Left cardiac atrium (tissue), 4 donors: ENCODE data around the gene PDPR. TPM values are rescaled to one million over a fixed set of nuclear protein-coding genes. Genes with fewer than 3 reads are reported as not detected.
"Not testable (repeated sequence)": the region's sequence is repeated elsewhere in the genome, so short reads cannot be mapped to it uniquely, and the experiment has no call there.

Experiments
- ATAC-seq, 2 donors: fragments of 200-7000 bp; cut with Tn5 transposase; one replicate each; pipeline ENCODE4 v1.9.1; 2020; ENCODE audit warnings: mild to moderate bottlenecking in 2 of 2, moderate library complexity in 2 of 2
- DNase-seq: peaks from one replicate; pipeline ENCODE4 v3.0.0-alpha.2; 2020
- intact Hi-C, 2 donors: fragments of 100-400 bp; cut with DNase I; formaldehyde crosslinking; loops; one replicate each; pipeline versions ENCODE4 v1.14.1 to v1.15.1; 2022 to 2023
- total RNA-seq, 2 donors: library from RNA; stranded (reverse); fragmentation: NEBNext Ultra II Directional; extraction: Animal tissue kit (Norgen Biotek cat#: 25700); gene quantifications; one replicate each; pipeline ENCODE4 v1.2.1, GENCODE V29; 2021
- donor health status: DM: no; HTN: yes; CAD: no.
- donor health status: DM: no; HTN: yes; CAD: no; lungs with severe emphysema.
- donor health status: DM: yes; HTN: yes; CAD: no.
- donor health status: Dilated cardiomyopathy.

Gene PDPR
- total RNA-seq, 2 donors from 2014 or later = 18.8 to 39.5 TPM

DNA sequence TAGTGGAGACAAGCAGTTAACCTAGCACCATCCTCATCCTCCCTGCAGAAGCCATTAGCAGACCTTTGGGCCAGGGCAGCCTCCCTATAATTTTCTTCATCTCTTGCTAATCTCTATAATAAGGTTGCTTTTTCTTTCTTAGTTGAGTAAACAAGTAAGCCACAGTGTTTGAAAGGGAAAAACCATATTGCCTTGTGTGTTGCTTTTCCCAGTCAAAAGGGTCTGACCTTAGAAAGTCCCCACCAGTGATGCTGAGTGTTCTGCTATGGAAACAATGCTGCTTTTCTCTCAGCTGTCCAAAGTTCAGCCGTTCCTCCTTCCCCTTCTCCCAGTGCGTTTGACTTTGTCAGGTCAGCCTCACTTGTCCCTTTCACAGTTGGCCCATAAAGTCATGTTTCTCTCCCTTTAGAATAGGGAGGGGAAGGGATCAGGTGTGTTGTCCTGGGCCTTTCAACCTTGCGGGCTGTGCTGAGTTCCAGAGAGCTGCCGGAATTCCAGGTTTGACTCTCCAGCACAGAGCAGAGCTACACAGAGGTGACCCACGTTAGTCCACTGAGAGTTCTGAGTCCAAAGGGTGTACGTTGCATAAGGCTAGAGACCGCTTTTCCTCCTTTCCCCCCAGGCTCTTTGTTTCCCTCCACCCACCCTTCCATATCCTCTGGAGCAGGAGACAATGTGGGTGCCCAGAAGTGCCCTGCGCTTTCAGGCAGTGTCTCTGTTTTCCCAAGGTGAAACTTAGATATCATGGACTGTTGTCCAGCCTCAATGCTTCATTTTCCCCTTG is 43.5 kb downstream of the PDPR start:
- ATAC-seq (no peak), DNase-seq (peak; percentile 10)
- intact Hi-C loops = no loop called here

DNA sequence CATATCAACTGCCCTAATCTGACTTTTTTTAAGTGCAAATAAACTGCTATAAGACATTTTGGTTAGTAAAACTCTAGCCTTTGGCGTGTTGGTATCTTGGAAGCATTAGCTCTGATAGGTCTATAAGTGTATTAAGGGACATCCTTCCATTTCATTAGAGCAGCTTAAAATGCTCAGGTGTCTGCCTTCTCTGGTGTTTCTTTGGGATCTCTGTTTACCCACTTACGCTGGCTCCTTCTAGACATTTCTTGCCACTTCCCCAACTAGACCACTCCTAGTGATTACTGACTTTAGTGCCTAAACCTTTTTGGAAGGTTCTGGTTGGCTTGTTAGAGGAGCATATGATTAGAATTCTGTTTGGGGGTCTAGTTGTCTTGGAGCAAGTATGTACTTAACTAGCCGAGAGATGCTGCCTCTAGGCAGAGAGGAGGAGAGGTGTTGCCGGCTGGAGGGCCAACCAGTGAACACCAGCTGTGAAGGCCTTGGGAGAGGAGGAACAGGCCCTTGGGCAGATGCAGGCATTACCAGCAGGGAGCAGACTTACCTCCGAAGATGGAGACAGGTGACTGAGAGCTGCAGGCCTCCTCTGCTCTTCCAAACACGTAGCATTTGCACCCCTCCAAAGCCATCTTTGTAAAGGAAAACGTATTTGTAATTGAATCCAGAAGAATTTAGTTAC is 44.3 kb downstream of the PDPR start:
- intact Hi-C loops = no loop called here
- DNase-seq (peak; percentile 12), ATAC-seq (no peak)

DNA sequence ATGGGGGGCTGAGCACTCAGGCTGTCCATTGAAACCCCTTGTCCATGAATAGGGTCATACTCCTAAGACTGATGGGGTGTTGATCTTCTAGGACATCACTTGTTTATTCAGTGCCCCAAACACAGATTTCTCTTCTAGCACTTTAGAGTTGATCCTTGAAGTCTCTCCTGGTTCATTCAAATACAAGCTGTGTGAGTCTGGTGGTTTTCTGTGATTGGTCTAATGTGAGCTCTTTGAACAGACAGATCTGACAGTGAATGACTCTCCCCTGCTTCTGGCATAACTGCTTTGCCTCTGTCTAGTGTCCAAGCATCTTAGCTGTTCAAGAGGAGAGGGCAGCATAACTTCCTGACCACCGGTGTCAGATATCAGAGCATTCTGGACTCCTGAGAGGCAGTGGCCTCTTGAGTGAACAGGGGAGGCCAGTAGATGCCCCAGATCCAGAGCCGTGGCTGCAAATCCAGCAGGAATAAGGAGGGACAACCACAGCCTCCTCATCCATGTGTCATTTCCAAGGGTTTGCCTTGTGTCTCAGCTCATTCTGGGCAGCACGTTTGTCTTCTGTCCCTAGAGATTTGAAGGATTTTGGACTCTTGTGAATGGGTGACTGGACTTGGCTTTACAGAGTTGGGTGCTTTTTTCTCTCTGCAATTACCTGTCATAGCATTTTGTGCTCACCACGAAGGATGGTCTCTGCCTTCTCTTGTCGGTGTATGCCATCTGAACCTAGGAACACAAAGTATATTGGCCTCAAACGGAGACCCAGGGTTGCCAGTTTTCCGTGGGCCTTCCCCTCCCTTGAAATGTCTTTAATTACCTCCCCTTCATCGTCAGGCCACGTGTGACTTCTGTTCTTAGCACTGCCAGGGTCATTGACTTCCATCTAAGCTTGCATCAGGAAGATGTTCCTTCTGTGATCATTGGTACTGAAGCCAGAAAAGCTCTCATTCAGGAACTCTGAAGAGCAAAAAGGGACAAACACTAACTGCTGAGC is 45.5 kb downstream of the PDPR start:
- DNase-seq (peak; percentile 13), ATAC-seq (no peak)
- intact Hi-C loops = no loop called here

DNA sequence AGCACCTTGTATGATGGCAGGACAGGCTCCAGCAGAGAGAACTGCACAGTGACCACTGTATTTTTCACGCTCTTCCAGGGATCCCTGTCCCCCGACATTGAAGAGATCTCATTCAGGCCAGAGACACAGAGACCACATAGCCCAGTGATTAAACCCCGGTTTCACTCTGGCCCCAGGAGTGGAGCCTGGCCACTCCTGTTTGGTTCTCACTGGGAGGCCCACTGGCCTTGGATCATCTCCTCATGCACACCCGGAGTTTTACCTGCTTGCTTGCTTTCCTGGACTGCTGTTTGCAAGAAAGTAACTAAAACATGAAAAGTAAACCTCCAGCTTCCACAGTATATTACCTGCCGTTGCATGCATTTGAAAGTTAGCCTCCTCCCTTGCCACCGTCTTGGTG is 46.3 kb downstream of the PDPR start:
- DNase-seq (peak; percentile 14), ATAC-seq (no peak)
- intact Hi-C loops = no loop called here

DNA sequence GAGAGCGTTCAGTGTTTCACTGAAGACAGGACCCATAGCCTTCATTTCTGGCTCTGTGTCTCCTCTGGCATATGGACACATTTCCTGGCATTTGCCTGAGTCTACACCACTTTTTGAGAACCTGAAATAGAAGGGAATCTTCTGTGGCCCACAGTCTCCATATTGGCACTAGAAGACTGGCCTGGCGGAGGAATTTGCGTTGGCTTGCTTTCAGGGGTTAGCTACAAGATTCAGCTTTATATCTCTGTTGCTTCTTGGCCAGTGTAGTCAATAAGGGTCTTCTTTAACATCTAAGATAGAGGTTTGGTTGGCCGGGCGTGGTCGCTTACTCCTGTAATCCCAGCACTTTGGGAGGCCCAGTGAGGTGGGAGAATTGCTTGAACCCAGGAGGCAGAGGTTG is 46.7 kb downstream of the PDPR start:
- DNase-seq (peak; percentile 25), ATAC-seq (no peak)
- intact Hi-C loops = no loop called here

DNA sequence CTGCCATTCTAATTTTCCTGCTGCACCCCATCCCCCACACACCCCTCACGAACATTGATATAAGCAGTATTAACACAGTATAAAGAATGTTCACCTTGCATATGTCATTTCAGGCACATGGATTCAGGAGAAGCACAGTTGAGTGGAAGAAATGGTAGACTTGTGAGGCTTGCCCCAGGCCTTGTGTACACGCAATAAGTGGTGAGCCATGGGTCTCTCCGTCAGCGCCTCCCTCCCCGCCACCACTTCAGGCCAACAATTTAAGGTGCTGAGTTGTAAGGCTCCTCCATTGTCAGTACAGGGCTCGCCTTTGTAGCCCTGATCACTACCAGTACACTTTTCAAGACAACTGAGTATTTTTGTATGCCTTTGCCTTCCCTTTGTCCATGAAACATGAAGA is 47.2 kb downstream of the PDPR start:
- ATAC-seq (no peak), DNase-seq (peak; percentile 15)
- intact Hi-C loops = no loop called here

DNA sequence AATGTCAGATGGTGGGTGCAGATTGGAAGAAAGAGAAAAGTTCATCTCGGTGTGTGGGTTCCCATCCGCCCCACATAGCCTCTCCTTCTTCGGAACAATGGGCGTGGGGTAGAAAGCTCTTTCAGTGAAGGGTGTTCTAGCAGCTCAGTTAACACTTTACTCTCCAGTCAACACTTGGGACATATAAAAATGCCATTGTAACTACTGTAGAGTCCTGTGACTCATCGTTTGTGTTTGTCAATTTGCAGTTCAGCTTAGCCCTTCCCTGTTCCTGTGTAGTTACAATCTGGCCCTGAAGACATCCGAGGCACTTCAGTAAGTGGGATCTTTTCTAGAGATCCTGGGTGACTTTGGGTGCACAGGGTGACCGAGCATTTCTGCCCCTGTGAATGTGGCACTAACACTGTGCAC is 47.9 kb downstream of the PDPR start:
- peak; percentile 10 for DNase-seq
- intact Hi-C loops = no loop called here

DNA sequence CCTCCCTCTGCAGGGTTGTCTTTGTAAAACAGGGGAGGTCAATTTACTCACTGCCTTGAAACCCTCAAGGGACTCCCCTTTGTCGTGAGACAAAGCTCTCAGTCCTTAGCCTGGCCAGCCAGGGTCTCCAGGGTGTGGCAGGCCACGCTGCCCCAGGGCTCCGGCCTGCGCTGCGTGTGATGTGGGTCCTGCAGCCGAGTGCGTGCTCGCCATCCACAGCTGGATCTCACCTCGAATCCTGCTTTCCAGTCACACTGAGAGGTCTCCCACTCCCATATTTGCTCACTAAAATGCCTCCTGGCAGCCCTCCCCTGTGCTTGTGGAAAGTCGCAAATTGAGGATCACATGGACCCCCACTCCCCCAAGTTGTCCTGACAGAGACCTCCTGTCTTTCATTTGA is 49.5 kb downstream of the PDPR start:
- ATAC-seq (no peak), DNase-seq (peak; percentile 27)
- intact Hi-C loops = no loop called here

More for the DNA sequence above, 47.9 kb downstream of the PDPR start:
- ATAC-seq = no peak

DNA sequence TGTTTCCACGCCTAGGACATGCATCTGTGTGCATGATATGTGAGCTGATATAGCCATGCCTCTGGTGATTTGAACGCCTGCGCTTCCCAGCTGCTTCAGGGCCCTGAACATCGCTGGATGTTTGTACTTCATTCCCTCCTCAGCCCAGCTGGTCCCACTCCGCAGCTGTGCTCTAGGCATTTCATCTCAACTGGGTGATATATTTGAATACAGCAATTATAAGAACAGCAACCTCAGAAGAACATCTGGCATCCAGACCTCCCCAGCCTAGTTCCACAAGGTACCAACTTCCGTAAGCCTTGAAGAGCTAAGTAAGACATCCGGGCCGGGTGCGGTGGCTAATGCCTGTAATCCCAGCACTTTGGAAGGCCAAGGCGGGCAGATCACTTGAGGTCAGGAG is 52.6 kb downstream of the PDPR start:
- intact Hi-C loops, DNase-seq, ATAC-seq: not testable (repeated sequence)

DNA sequence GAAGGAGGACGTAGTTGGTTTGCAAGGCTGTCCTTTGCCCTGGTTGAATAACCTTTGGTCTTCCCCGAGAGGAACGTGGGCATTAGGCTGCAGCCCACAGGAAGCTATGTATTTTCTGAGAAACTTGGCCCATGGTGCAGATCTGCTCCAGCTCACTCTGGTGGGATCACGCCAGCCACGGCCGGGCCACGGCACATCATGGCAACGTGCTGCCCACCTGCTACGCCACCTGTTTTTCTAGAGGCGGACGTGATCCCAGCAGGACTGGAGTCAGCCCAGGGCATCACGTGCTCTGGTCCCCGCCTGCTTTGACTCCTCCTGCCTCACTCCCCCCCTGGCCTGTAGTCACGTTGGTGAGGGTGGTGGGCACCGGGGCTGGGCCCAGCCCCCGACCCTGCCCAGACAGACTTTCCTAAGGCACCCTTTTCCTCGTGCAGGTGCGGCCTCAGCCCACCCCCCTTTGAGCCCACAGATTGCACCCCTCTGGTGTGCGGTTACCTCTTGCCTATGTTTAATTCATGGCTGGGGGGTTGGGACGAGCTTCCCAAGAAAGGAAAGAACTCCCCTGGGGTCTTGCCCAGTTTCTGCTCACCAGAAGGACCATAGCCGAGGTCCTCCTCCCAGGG is 59.2 kb downstream of the PDPR start, which contains the start of gene CLEC18C:
CLEC18C (plus strand) TSS at position 576 of the 626 bp plus-strand sequence. CDS start 492 bp downstream, outside the sequence.
- intact Hi-C loops, ATAC-seq: not testable (repeated sequence)
- DNase-seq = peak; percentile 6

DNA sequence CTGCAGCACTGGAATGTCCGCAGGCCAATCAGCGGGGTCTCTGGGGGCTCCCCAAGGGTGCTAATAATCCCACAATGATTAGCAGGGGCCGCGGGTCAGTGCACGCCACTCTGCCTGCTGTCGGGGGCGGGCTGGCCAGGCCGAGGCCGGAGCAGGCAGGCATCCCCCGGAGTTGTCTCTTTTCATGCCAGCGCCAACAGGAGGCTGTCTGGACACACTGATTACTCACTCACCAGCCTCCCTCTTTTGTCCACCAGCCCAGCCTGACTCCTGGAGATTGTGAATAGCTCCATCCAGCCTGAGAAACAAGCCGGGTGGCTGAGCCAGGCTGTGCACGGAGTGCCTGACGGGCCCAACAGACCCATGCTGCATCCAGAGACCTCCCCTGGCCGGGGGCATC is 59.8 kb downstream of the PDPR start:
- ATAC-seq = peak; percentile 39 to 64
- DNase-seq, intact Hi-C loops: not testable (repeated sequence)

DNA sequence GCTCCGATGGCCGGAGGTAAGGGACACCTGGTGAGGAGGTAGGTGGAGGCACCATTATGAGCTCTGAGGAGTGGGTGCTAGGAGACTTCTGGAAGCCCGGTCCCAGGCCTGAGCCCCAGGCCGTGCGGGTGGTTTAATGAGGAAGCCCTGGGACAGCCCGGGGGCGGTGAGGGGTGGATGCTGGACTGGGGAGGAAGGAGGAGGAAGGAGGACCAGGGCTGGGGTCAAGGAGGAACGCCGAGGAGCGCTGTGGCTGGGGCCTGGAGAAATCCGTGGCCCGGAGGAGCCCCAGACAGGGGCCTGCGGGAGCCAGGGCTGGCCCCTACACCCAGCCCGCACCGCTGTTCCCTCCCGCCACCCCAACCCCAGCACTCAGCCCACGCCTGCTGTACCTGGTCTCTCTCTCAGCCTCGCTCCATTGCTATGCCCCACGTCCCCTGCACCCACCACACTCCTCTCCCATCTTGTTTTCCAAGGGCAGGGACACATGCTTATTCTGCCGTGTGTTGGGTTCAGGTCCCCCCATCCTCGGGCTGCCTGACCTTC is 60.3 kb downstream of the PDPR start:
- intact Hi-C loops, DNase-seq: not testable (repeated sequence)
- ATAC-seq = peak in 1 of 2 donors; percentile 23

DNA sequence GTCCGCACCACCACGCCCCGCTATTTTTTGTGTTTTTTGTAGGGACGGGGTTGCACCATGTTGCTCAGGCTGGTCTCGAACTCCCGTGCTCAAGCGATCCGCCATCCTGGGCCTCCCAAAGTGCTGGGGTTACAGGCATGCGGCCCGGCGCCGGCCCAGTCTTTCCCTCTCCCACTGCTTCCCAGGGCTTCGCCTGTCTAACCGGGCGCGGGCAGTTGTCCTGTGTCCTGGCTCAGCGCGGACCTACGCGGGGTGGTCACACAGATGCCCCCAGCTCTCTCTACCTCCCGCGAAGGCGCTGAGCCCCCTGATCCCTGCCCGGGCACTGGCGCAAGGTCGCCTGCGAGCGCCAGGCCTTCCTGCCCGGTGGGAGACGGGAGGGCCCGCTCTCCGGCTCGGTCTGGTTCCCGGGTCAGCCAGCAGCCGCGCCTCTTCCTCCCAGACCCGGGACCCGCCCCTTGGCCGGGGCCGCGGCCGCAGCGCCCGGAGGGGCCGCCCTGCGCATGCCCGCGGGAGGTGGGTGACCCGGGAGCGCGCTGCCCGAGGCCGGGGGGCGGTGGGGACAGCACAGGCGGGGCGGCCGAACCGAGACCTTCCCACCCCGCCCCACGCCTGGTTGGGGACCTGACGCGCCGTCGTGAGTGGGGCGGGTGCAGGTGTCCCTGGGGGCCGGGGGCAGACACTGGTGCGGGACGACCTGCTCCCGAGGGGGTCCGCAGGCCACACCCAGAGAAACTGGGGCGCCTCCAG is 73.9 kb downstream of the PDPR start:
- peak; percentile 96 to 98 for ATAC-seq
- DNase-seq, intact Hi-C loops: not testable (repeated sequence)

DNA sequence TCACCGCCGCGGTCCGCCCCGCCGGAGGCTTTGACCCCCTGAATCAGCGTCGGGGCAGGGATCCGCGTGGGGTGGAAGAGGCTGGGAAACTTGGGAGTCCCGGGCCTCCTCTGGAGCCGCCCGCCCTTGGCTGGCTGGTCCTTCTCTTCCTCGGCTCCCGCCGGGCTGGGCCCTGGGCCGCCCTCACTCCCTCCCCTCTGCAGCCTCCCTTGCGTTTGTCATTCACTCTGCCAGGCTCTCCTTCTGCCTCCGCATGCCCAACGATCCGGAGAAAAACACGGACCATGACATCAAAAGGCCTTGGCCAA is 74.4 kb downstream of the PDPR start:
- peak; percentile 82 to 87 for ATAC-seq
- intact Hi-C loops, DNase-seq: not testable (repeated sequence)

DNA sequence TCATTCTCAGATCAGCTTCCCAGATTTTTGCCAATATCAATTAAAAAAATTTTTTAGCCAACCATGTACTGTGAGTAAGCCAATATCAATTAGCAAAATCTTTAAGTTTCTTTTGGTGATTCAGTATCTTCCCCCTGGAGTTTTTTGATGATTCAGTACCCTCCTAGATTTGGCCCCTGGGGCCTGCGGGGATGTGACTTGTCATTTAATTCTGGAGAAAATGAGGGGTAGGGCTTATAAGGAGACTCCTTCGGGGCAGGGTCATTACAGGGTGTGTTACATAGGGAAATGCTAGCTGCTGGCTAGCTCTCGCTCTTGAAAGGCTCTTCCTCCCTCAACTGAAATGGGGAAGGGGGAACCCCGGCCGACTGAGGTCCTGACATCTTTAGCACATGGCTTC is 76.4 kb downstream of the PDPR start:
- ATAC-seq, DNase-seq, intact Hi-C loops: not testable (repeated sequence)

DNA sequence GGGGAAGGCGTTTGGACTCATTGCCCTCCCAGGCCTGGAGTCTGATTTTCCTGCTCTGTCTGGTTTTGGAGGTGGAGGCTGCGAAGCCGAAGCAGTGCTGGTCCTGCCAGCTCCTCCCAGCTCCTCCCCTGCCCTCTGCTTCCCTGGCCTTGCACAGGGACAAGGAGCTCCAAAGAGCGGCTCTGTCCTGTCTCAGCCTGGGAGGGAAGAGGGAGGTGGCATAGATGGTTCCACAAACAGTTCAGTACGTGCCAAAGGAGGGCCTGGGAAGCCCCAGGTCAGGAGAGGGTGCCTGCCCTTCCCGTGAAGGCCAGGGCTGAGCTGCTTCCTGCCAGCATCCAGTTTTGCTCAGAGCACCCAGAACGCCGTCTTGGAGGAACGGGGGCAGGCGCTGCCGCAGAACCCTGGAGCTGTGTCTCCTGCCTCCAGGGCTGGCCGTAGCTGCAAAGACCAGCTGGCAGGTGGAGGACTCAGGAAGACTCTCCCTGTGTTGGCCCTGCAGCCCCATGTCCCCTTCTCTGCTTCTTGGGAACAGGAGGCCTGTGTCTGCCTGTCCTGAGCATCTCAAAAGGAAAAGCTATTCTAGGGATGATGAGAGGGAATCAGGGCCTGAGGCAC is 82.7 kb downstream of the PDPR start:
- ATAC-seq = peak; percentile 55 to 76
- intact Hi-C loops, DNase-seq: not testable (repeated sequence)

DNA sequence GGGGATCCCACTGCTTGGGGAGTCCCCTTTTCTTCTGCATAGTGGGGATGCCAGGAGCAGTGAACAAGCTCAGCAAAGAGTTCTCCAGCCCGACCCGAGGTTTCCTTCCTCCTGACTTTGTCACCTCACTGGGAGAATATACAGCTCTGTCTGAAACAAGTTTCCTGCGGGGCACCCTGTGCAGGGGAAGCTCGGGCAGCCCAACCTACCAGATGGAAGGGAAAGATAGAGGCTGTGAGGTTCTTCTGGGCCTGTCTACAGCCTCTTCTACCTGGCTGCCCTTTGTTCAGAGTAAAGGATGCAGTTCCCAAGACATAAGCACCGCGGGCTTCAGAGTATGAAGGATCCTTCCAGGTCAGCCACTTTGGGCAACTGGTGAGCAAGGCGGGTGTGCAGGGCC is 83.5 kb downstream of the PDPR start:
- DNase-seq, ATAC-seq, intact Hi-C loops: not testable (repeated sequence)
